K562 (cell line): ENCODE data around the gene ACAA2. TPM values are rescaled to one million over a fixed set of nuclear protein-coding genes. Genes with fewer than 3 reads are reported as not detected.

Source experiments
- ATAC-seq: fragments of 200-7000 bp; cut with Tn5 transposase; 3 replicates; pipeline ENCODE4 v1.9.1; 2020; ENCODE audit warnings: moderate library complexity
- BruUV-seq: library from RNA; stranded (reverse); fragments of 400-500 nt; replicated peaks from 2 replicates; lab custom pipeline; 2021; lab: Mats Ljungman, UMichigan
- CTCF ChIA-PET: fragments of 300-600 bp; formaldehyde crosslinking; extraction: SDS; loops from one replicate; lab custom pipeline; 2021; ENCODE audit warnings: low intra/inter-chr PET ratio; lab: Yijun Ruan, JAX
- POLR2A ChIA-PET: fragments of 300-600, 350-650 bp; sonication (Branson Sonifier 250); formaldehyde crosslinking; extraction: SDS; loops from one replicate; lab custom pipeline; 2021; ENCODE audit warnings: antibody characterized with exemption, inconsistent platforms; lab: Yijun Ruan, JAX
- DNase-seq, 4 experiments: peaks; one replicate each; pipeline versions ENCODE4 v3.0.0 to v3.0.0-alpha.2; 2011 to 2018; ENCODE audit warnings: low spot score in 3 of 4, mixed read lengths in 3 of 4; ENCODE audit errors: extremely low read depth in 1 of 4
- FAIRE-seq: peaks from 2 replicates; lab custom pipeline; 2011; peaks lifted over from hg19 to GRCh38; lab: Jason Lieb, UNC
- H2AFZ ChIP-seq: 2 replicates; pipeline ENCODE4 v1.6.0; 2011; ENCODE audit warnings: low read depth, low read length, control low read depth, inconsistent platforms
- H3K27ac ChIP-seq: fragments of 200-600 bp; 3 replicates; pipeline ENCODE4 v1.8.0; 2011; ENCODE audit warnings: low read depth, mild to moderate bottlenecking, control low read depth, inconsistent platforms, low read length, moderate library complexity, mixed read lengths; ENCODE audit errors: extremely low read depth
- H3K27me3 ChIP-seq, 2 experiments: fragments of 300-600 bp in 1 of 2; 2 replicates in 1 of 2; 3 replicates in 1 of 2; pipeline versions ENCODE4 v1.6.0 to v1.8.0; 2011; ENCODE audit warnings: inconsistent platforms in 2 of 2, low read length in 2 of 2, mild to moderate bottlenecking in 1 of 2, mixed read lengths in 1 of 2, moderate library complexity in 1 of 2; ENCODE audit not compliant: control insufficient read depth in 2 of 2, insufficient read depth in 2 of 2
- H3K36me3 ChIP-seq: fragments of 300-600 bp; 3 replicates; pipeline ENCODE4 v1.8.0; 2011; ENCODE audit warnings: mild to moderate bottlenecking, low read length, inconsistent platforms; ENCODE audit not compliant: control insufficient read depth, insufficient read depth
- H3K4me1 ChIP-seq, 2 experiments: fragments of 200-600 bp in 1 of 2; replicated peaks in 1 of 2; 2 replicates in 1 of 2; 3 replicates in 1 of 2; pipeline versions ENCODE4 v1.5.1 to v1.8.0; 2011; ENCODE audit warnings: inconsistent platforms in 2 of 2, low read length in 2 of 2, mild to moderate bottlenecking in 1 of 2, mixed read lengths in 1 of 2, moderate library complexity in 1 of 2; ENCODE audit not compliant: control insufficient read depth in 2 of 2, insufficient read depth in 2 of 2
- H3K4me2 ChIP-seq: 2 replicates; pipeline ENCODE4 v1.6.1; 2011; ENCODE audit warnings: low read length, control low read depth, inconsistent platforms, mixed read lengths; ENCODE audit not compliant: insufficient read depth
- H3K4me3 ChIP-seq: fragments of 200-600 bp; sonication (generic), shearing (Covaris generic); 2 replicates; pipeline ENCODE4 v1.5.1; 2016; ENCODE audit warnings: control low read depth, inconsistent platforms
- H3K79me2 ChIP-seq: fragments of 200-600 bp; 3 replicates; pipeline ENCODE4 v1.8.0; 2011; ENCODE audit warnings: low read length, inconsistent platforms; ENCODE audit not compliant: control insufficient read depth, insufficient read depth
- H3K9ac ChIP-seq, 2 experiments: 2 replicates each; pipeline versions ENCODE4 v1.6.0 to v1.6.1; 2011; ENCODE audit warnings: low read depth in 2 of 2, low read length in 2 of 2, control low read depth in 1 of 2, inconsistent platforms in 1 of 2, mild to moderate bottlenecking in 1 of 2, mixed read lengths in 1 of 2; ENCODE audit not compliant: insufficient read depth in 1 of 2
- H3K9me1 ChIP-seq: one replicate; pipeline ENCODE4 v1.6.0; 2011; ENCODE audit warnings: inconsistent platforms, mild to moderate bottlenecking, low read length, moderate library complexity; ENCODE audit not compliant: control insufficient read depth, insufficient read depth
- H3K9me3 ChIP-seq: replicated peaks from 2 replicates; pipeline ENCODE4 v1.5.1; 2011; ENCODE audit warnings: low read depth, low read length, inconsistent platforms; ENCODE audit not compliant: control insufficient read depth, insufficient read depth
- H4K20me1 ChIP-seq: replicated peaks from 2 replicates; pipeline ENCODE4 v1.6.1; 2011; ENCODE audit warnings: low read length, inconsistent platforms, mixed read lengths; ENCODE audit not compliant: control insufficient read depth, insufficient read depth
- ADNP ChIP-seq: fragments of 200-800 bp; sonication (Bioruptor generic); IDR thresholded peaks from 2 replicates; pipeline ENCODE4 v1.6.1; 2016; ENCODE audit warnings: missing genetic modification characterization, missing compliant biosample characterization
- ASH1L ChIP-seq: fragments of 450-650 bp; IDR thresholded peaks from 2 replicates; pipeline ENCODE4 v1.6.1; 2018; ENCODE audit warnings: borderline replicate concordance, mild to moderate bottlenecking, low read depth; ENCODE audit not compliant: partially characterized antibody
- ATF1 ChIP-seq, 2 experiments: fragments of 450-650 bp in 1 of 2; IDR thresholded peaks; 2 replicates each; pipeline ENCODE4 v1.6.1; 2016; ENCODE audit warnings: missing compliant biosample characterization in 1 of 2, missing genetic modification characterization in 1 of 2
- BDP1 ChIP-seq: IDR thresholded peaks from 3 replicates; pipeline ENCODE4 v1.6.1; 2011; ENCODE audit not compliant: insufficient read length, insufficient read depth
- CAMTA2 ChIP-seq: fragments of 250-450 bp; sonication (Bioruptor Pico); conservative IDR thresholded peaks from 2 replicates; pipeline ENCODE4 v1.5.1; 2022
- CBX2 ChIP-seq: fragments of 200-600 bp; sonication (generic); IDR thresholded peaks from one replicate; pipeline ENCODE4 v1.6.1; 2012; ENCODE audit warnings: mild to moderate bottlenecking, low read length, inconsistent platforms; ENCODE audit not compliant: insufficient read depth, poor library complexity, severe bottlenecking
- ETV5 ChIP-seq: sonication (generic); formaldehyde crosslinking; IDR thresholded peaks from 2 replicates; pipeline ENCODE4 v1.4.0; 2020; ENCODE audit warnings: low read depth, mild to moderate bottlenecking, missing genetic modification reagents
- FIP1L1 ChIP-seq: fragments of 200-400 bp; formaldehyde crosslinking; IDR thresholded peaks from 2 replicates; pipeline ENCODE4 v1.6.1; 2018; ENCODE audit warnings: mild to moderate bottlenecking, low read depth, low read length; ENCODE audit not compliant: poor library complexity, severe bottlenecking
- RBM34 ChIP-seq: fragments of 200-400 bp; formaldehyde crosslinking; IDR thresholded peaks from 2 replicates; pipeline ENCODE4 v1.6.1; 2018; ENCODE audit warnings: low read length, borderline replicate concordance; ENCODE audit not compliant: insufficient read depth
- RFX5 ChIP-seq: IDR thresholded peaks from 2 replicates; pipeline ENCODE4 v1.6.1; 2011; ENCODE audit warnings: low read depth, mild to moderate bottlenecking, improper control_type of control experiment, low read length
- SMAD3 ChIP-seq: fragments of 450-650 bp; formaldehyde crosslinking; conservative IDR thresholded peaks from 2 replicates; pipeline ENCODE4 v1.4.0; 2020; ENCODE audit warnings: mild to moderate bottlenecking
- WGBS: fragments of 100-300 bp; shearing (Covaris generic); methylation state at CpG from one replicate; pipeline ENCODE4 v1.1.6; 2016; ENCODE audit warnings: low coverage, mixed read lengths; ENCODE audit not compliant: insufficient coverage; ENCODE audit errors: missing lambda C conversion rate; 5-methylcytosine and 5-hydroxymethylcytosine counted together
- in situ Hi-C: fragments of 300-500 bp; cut with MboI; formaldehyde crosslinking; loops from 4 replicates; pipeline ENCODE4 v1.15.0; 2018; ENCODE audit warnings: inconsistent platforms, mixed read lengths
- intact Hi-C: fragments of 100-400 bp; cut with micrococcal nuclease; formaldehyde crosslinking; loops from 2 replicates; pipeline ENCODE4 v1.14.2; 2022
- polyA plus RNA-seq, 8 experiments: library from polyadenylated mRNA; depleted of rRNA in 4 of 8; stranded (reverse) in 5 of 8; unstranded in 3 of 8; fragments of >200 nt; fragmentation: Nextera tagmentation in 2 of 8; fragmentation: Illumina TruSeq in 1 of 8; extraction: Ambion mirVana in 2 of 8; extraction: Trizol in 1 of 8; gene quantifications; 2 replicates each; pipeline versions ENCODE4 v1.2.1 to v1.2.3, GENCODE V29; 2011 to 2014; ENCODE audit warnings: inconsistent platforms in 1 of 8, missing spikeins in 1 of 8
- total RNA-seq, 7 experiments: library from RNA; depleted of rRNA in 6 of 7; stranded (reverse); fragments of >200 nt in 6 of 7; fragmentation: Illumina TruSeq in 2 of 7; extraction: Trizol in 2 of 7; gene quantifications; 2 replicates each; pipeline versions ENCODE4 v1.2.1 to v1.2.3, GENCODE V29; 2011 to 2021; ENCODE audit warnings: low replicate concordance in 1 of 7

The ACAA2 gene
- total and polyA plus RNA-seq, 9 of the 15 experiments (the other 6 are each of a cell fraction or from before 2014, with no cell fraction given): 13.2 to 31.5 (median 21.7) TPM

DNA sequence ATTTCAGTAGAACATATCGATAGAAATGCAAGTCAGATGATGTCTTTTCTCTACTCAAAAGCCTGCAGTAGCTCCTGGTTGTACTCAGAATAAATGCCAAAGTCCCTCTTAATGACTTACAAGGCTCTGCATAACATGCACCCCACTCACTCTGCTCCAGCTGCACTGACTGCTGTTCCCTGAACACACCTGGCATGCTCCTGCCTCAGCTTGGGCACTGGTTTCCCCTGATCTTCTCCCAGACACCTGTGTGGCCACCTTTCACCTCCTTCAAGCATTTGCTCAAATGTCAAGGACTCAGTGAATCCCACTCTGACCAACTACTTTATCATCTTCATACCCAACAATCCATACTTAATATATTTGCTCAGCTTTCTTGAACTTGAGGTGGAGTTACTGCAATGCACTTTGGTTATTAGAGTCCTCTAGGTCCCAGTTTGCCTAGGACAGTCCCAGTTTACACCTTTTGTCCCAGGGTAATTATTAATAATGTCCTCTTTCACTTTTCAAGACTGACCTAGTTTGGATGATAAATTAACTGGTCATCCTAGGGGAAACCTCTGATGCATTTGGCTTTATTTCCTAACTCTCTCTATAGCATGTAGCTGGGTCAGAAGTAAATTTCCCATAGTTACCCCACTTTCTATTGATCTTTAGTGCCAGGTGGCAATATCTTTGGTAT is 44.1 kb downstream of the ACAA2 start:
- POLR2A ChIA-PET: interaction anchor here (1.2 kb wide), 1 partner anchor 8 kb away, joined by 3 read pairs; no protein-coding TSS in a partner anchor
- TF ChIP-seq RFX5 (no peak), ASH1L (no peak), CBX2 (no peak), CAMTA2 (no peak)

GRCh38 chr18:49768051-49768391 is 45.3 kb downstream of the ACAA2 start:
- Histone ChIP-seq H3K27ac (no peak overlapping the region), H3K9me1 (no peaks in the 10 kb centered on the region), H3K27me3 (peaks cover 0 to 8% of the 10 kb centered on the region in 2 experiments; a peak in 1 of 5 replicates), H3K9ac (no peak overlapping the region), H3K79me2 (no peaks in the 10 kb centered on the region), H2AFZ (no peak overlapping the region), H3K4me3 (no peak overlapping the region), H3K4me1 (no peaks in the 10 kb centered on the region), H3K4me2 (no peak overlapping the region), H3K9me3 (no peaks in the 10 kb centered on the region), H3K36me3 (no peaks in the 10 kb centered on the region), H4K20me1 (no peaks in the 10 kb centered on the region; the same call in 1 of the 2 replicates)
- in situ Hi-C loops: no loop called here
- DNase-seq: peak in 3 of 4 experiments; percentile 12 to 43 (median 21)
- FAIRE-seq: no peak
- POLR2A ChIA-PET: no interaction called here
- no TSS peak for BruUV-seq
- WGBS: 0% methylated on average over 4 of the region's 5 CpGs
- ATAC-seq: peak; percentile 78
- intact Hi-C loops: loop anchor here (1.0 to 10.0 kb wide), 3 partner anchors 87 to 258 kb away; no protein-coding TSS in a partner anchor
- CTCF ChIA-PET: interaction anchor here (0.7 kb wide), 1 partner anchor 257 kb away, joined by 3 read pairs; no protein-coding TSS in a partner anchor
- TF ChIP-seq RBM34 (no peak), ETV5 (CRISPR knock-in tag) (no peak), BDP1 (no peak), ATF1 (CRISPR knock-in tag; IDR thresholded peaks at IDR 0.05) (no peak), ATF1 (tag; IDR thresholded peaks at IDR 0.05) (no peak), FIP1L1 (no peak), ADNP (no peak), SMAD3 (CRISPR knock-in tag) (no peak)

More for the DNA sequence above, 44.1 kb downstream of the ACAA2 start:
- Histone ChIP-seq H3K27me3 (peaks cover 0 to 8% of the 10 kb centered on the region in 2 experiments; a peak in 1 of 5 replicates), H2AFZ (no peak overlapping the region), H3K79me2 (no peaks in the 10 kb centered on the region), H3K9ac (no peak overlapping the region), H3K4me3 (no peak overlapping the region), H4K20me1 (no peaks in the 10 kb centered on the region; the same call in 1 of the 2 replicates), H3K9me3 (no peaks in the 10 kb centered on the region), H3K36me3 (no peaks in the 10 kb centered on the region), H3K4me2 (no peak overlapping the region), H3K27ac (no peak overlapping the region), H3K9me1 (no peaks in the 10 kb centered on the region), H3K4me1 (no peaks in the 10 kb centered on the region)
- CTCF ChIA-PET: no interaction called here
- FAIRE-seq (no peak), ATAC-seq (no peak), DNase-seq (no peak)
- in situ Hi-C loops (no loop called here), intact Hi-C loops (loop anchor here (10.0 kb wide), 2 partner anchors 86 to 214 kb away; no protein-coding TSS in a partner anchor)
- WGBS: 0% methylated on average over 1 of the region's 1 CpG
- no TSS peak for BruUV-seq
